ENCODE measurements around the gene MTUS2. TPM values are rescaled to one million over a fixed set of nuclear protein-coding genes. Genes with fewer than 3 reads are reported as not detected.

The MTUS2 gene
- total and polyA plus RNA-seq, 2 of the 8 experiments (the other 6 are each of a cell fraction or from before 2014, with no cell fraction given), result 0.18 to 0.80 TPM

GRCh38 chr13:29008296-29008695, 188.2 kb downstream of the MTUS2 start:
- Histone ChIP-seq H3K9ac (replicated peaks in 1 of 4; ENCODE audit: extremely low read depth in 1 of 4, low read depth in 3 of 4, low read length in 3 of 4) (no peak overlapping the region), H3K56ac (replicated peaks; ENCODE audit: insufficient read length, low read depth, low read length) (no peak overlapping the region), H2AK5ac (ENCODE audit: low read depth, low read length) (no peak overlapping the region), H3K27ac (ENCODE audit: low read depth, low read length) (no peak overlapping the region), H3K23ac (ENCODE audit: insufficient read length) (no peak overlapping the region), H3K4me3 (ENCODE audit: extremely low read depth in 1 of 4, insufficient read depth in 2 of 4, low read depth in 3 of 4, low read length in 4 of 4) (no peak overlapping the region), H3K14ac (ENCODE audit: insufficient read length) (no peak overlapping the region), H4K20me1 (replicated peaks in 1 of 2; ENCODE audit: control insufficient read depth in 1 of 2, insufficient read depth in 2 of 2, low read length in 2 of 2) (no peaks in the 10 kb centered on the region), H3K4me1 (replicated peaks in 1 of 4; ENCODE audit: control insufficient read depth in 3 of 4, insufficient read depth in 4 of 4, low read length in 3 of 4) (no peaks in the 10 kb centered on the region), H2BK5ac (ENCODE audit: low read depth, low read length) (no peak overlapping the region), H2AFZ (ENCODE audit: low read length) (no peak overlapping the region; the same call in 1 of the 2 replicates), H3K23me2 (ENCODE audit: low read depth, low read length) (no peaks in the 10 kb centered on the region), H3K4me2 (ENCODE audit: insufficient read depth in 1 of 2, low read depth in 2 of 2, low read length in 2 of 2) (no peak overlapping the region), H4K5ac (ENCODE audit: insufficient read length, low read depth, low read length) (no peak overlapping the region), H2BK120ac (replicated peaks; ENCODE audit: low read depth, low read length) (no peak overlapping the region), H2BK12ac (ENCODE audit: low read depth, low read length) (no peak overlapping the region), H3K27me3 (replicated peaks in 1 of 4; ENCODE audit: control insufficient read depth in 3 of 4, extremely low read depth in 1 of 4, insufficient read depth in 3 of 4, low read length in 3 of 4) (no peaks in the 10 kb centered on the region), H3K36me3 (ENCODE audit: control insufficient read depth in 2 of 4, insufficient read depth in 4 of 4, low read length in 3 of 4) (no peaks in the 10 kb centered on the region), H2BK20ac (ENCODE audit: low read length) (no peak overlapping the region), H3K4ac (replicated peaks; ENCODE audit: insufficient read length, low read depth, low read length) (no peak overlapping the region), H3K9me3 (ENCODE audit: insufficient read depth in 2 of 2, low read depth in 1 of 2, low read length in 1 of 2) (no peaks in the 10 kb centered on the region), H2BK15ac (ENCODE audit: low read length) (no peak overlapping the region), H3K18ac (ENCODE audit: extremely low read depth, low read length) (no peak overlapping the region), H4K91ac (replicated peaks; ENCODE audit: insufficient read length, low read length) (no peak overlapping the region), H4K8ac (ENCODE audit: extremely low read depth, insufficient read depth, low read length) (no peak overlapping the region), H3K79me2 (ENCODE audit: control insufficient read depth in 1 of 2, insufficient read depth in 2 of 2, low read length in 2 of 2) (no peaks in the 10 kb centered on the region), H3K79me1 (ENCODE audit: low read depth, low read length) (no peaks in the 10 kb centered on the region)
- FAIRE-seq, result no peak
- no peak for DNase-seq (ENCODE audit: low read depth in 1 of 2, low spot score in 2 of 2)
- no peak for TF ChIP-seq FOSL1 (IDR thresholded peaks at IDR 0.05; ENCODE audit: insufficient read depth, low read depth, low read length)
- no peak for TF ChIP-seq POLR2A (IDR thresholded peaks at IDR 0.05; ENCODE audit: control extremely low read depth in 1 of 2, low read depth in 2 of 2, low read length in 2 of 2)
- no peak for TF ChIP-seq CBX8 (IDR thresholded peaks at IDR 0.05; ENCODE audit: borderline replicate concordance, low read depth, low read length)
- TF ChIP-seq SAP30 (IDR thresholded peaks at IDR 0.05; ENCODE audit: insufficient read depth, insufficient replicate concordance, low read length), result no peak
- TF ChIP-seq GABPA (IDR thresholded peaks at IDR 0.05; ENCODE audit: borderline replicate concordance, insufficient read depth, low read length), result no peak
- TF ChIP-seq POLR2AphosphoS5 (IDR thresholded peaks at IDR 0.05; ENCODE audit: low read depth, low read length), result no peak
- POLR2A ChIA-PET (ENCODE audit: partially characterized antibody), result no interaction called here
- CTCF ChIA-PET (ENCODE audit: partially characterized antibody), result no interaction called here
- WGBS, 2 experiments (ENCODE audit: extremely low coverage in 1 of 2, insufficient coverage in 1 of 2, insufficient read length in 1 of 2, insufficient replicate concordance in 2 of 2, low coverage in 1 of 2, low lambda C conversion rate in 2 of 2, missing lambda C conversion rate in 1 of 2), result 94% methylated on average over 4 of the region's 4 CpGs; no CpG with 5 or more reads in 1 of the 2 experiments
